Keratinocyte (primary cell): ENCODE data around the gene TPM2.

ENCODE experiments used
- EZH2 ChIP-seq: IDR thresholded peaks from one replicate; pipeline ENCODE4 v1.6.1; 2012; ENCODE audit warnings: inconsistent platforms, mild to moderate bottlenecking, low read length, moderate library complexity
- TF ChIP-seq, protein P1 (sequence below), 3 experiments: IDR thresholded peaks in 1 of 3; conservative IDR thresholded peaks in 1 of 3; optimal IDR thresholded peaks in 1 of 3; 2 replicates in 2 of 3; 3 replicates in 1 of 3; pipeline versions ENCODE3 to v1.5.1; 2011; ENCODE audit warnings: low read length in 3 of 3, mild to moderate bottlenecking in 3 of 3, moderate library complexity in 2 of 3, control low read depth in 1 of 3, inconsistent platforms in 1 of 3; ENCODE audit not compliant: insufficient read depth in 2 of 3; ENCODE audit errors: extremely low read depth in 1 of 3

DNA sequence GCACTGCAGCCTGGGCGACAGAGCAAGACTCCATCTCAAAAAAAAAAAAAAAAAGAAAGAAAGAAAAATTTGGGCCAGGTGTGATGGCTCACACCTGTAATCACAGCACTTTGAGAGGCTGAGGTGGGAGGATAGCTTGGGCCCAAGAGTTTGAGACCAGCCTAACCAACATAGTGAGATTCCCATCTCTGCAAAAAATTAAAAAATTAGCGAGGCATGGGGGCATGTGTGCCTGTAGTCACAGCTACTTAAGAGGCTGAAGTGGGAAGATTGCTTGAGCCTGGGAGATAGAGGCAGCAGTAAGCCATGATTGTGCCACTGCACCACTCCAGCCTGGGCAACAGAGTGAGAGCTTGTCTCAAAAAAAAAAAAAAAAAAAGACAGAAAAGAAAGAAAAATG, 36.1 kb downstream of the TPM2 start:
- TF ChIP-seq, protein P1, sequence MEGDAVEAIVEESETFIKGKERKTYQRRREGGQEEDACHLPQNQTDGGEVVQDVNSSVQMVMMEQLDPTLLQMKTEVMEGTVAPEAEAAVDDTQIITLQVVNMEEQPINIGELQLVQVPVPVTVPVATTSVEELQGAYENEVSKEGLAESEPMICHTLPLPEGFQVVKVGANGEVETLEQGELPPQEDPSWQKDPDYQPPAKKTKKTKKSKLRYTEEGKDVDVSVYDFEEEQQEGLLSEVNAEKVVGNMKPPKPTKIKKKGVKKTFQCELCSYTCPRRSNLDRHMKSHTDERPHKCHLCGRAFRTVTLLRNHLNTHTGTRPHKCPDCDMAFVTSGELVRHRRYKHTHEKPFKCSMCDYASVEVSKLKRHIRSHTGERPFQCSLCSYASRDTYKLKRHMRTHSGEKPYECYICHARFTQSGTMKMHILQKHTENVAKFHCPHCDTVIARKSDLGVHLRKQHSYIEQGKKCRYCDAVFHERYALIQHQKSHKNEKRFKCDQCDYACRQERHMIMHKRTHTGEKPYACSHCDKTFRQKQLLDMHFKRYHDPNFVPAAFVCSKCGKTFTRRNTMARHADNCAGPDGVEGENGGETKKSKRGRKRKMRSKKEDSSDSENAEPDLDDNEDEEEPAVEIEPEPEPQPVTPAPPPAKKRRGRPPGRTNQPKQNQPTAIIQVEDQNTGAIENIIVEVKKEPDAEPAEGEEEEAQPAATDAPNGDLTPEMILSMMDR (optimal IDR thresholded peaks at IDR 0.05 in 1 of 3, IDR thresholded peaks at IDR 0.05 in 1 of 3, conservative IDR thresholded peaks at IDR 0.05 in 1 of 3; ENCODE audit: extremely low read depth in 1 of 3, insufficient read depth in 2 of 3, low read length in 3 of 3) = no peak
- TF ChIP-seq EZH2 = no peak
